HTERT RPE-1 (cell line): Measurements from ENCODE around the gene TGM1.
"Not testable (repeated sequence)": the region's sequence is repeated elsewhere in the genome, so short reads cannot be mapped to it uniquely, and the experiment has no call there.

Source experiments
- in situ Hi-C: fragments of 300-500 bp; cut with MboI; formaldehyde crosslinking; loops from 4 replicates; pipeline ENCODE4 v1.14.3; 2020; ENCODE audit warnings: low sequenced_read_pairs

Gene TGM1

DNA sequence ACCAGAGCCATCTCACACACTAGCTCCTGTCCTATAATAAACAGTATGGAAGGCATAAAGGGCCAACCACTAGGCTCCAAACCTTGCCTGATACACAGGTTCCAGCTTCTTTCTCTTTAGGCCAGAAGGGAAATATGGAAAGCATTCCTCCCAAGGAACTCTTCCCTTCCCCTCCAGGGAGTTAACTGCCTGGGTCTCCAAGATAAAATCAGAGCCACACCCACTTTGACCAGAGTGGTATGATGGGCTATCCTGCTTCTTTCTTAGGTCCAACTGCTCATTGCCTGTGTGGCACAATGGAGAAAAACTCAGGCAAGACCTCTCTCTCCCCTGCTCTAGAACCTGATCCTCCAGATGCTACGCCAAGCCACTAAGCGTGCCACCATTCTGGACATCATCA, 55.4 kb downstream of the TGM1 start:
- in situ Hi-C loops = no loop called here

DNA sequence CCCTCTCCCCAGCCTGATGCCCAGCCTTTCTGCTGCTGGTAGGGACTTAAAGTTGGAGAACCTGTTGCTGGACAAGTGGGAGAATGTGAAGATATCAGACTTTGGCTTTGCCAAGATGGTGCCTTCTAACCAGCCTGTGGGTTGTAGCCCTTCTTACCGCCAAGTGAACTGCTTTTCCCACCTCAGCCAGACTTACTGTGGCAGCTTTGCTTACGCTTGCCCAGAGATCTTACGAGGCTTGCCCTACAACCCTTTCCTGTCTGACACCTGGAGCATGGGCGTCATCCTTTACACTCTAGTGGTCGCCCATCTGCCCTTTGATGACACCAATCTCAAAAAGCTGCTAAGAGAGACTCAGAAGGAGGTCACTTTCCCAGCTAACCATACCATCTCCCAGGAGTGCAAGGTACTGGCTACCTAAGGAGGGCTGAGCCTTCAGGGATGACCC, 55.8 kb downstream of the TGM1 start:
- in situ Hi-C loops = no loop called here

DNA sequence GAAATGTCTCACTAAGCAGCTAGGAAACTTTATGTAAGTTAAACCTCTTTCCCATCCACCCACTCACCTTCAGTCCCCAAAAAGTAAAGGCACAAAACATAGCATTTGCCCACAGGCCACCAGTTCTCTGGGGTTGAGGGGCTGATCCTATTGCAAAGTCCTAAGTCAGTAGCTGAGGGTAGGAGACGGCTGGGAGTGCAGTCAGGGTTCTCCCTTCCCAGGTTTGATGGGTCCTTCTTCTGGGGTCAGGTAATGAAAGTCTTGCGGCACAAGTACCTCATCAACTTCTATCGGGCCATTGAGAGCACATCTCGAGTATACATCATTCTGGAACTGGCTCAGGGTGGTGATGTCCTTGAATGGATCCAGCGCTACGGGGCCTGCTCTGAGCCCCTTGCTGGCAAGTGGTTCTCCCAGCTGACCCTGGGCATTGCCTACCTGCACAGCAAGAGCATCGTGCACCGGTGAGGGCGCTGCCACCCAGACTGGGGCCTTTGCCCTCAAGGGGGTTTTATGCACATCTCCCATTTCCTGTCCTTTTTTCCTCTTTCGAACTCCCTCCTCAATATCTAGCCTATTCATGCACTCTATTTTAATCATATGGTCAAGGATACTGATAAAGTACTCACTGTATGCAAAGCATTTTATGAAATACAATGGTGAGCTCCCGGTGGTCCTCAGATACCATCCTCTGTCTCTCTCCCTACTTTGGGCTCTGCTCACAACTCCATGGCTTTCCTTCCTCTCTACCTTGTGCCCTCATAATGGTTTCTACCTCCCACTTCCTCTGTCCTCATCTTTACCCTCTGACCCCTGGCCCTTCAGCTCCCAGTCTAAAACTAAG, 56.5 kb downstream of the TGM1 start:
- in situ Hi-C loops = no loop called here

DNA sequence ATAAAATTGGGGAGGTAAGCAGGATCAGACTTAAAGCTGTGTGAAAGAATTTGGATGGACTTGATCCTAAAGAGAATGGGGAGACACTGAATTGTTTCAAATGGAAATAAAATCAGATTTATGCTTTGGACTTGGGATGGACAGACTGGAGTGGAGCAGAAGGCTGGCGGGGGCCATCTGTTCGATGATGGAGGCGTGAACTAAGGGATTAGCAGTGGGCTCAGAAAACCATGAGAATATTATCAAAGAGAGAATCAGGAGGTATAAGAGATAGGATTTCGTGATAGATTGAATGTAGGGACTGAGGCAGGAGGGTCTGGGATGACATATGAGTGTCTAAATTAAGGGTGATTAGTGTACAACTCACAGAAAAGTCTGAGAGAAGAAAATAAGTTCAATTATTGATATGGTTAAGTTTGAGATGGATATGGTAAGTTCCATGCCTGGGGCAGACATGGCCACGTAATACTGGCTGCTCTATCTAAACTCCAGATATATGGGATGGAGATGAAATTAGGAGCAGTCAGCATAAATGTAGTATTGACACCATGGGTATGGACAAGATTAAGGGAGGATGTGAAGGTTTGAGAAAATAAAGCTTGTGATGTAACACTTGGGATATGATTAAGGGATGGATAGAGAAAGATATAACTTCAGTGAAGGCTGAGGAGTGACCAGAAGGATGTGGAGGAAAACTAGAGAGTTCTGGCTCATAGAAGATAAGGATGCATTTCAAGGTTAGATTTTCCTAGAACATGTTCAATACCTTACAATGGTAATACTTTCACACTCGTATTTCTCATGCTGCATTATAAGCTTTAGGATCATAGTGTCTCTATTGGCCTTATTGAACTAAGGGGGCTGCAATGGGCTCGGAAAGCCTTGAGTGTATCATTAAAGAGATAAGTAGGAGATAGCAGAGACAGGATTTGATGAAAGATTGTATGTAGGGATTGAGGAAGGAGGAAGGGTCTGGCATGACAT, 58.5 kb downstream of the TGM1 start:
- in situ Hi-C loops = no loop called here

DNA sequence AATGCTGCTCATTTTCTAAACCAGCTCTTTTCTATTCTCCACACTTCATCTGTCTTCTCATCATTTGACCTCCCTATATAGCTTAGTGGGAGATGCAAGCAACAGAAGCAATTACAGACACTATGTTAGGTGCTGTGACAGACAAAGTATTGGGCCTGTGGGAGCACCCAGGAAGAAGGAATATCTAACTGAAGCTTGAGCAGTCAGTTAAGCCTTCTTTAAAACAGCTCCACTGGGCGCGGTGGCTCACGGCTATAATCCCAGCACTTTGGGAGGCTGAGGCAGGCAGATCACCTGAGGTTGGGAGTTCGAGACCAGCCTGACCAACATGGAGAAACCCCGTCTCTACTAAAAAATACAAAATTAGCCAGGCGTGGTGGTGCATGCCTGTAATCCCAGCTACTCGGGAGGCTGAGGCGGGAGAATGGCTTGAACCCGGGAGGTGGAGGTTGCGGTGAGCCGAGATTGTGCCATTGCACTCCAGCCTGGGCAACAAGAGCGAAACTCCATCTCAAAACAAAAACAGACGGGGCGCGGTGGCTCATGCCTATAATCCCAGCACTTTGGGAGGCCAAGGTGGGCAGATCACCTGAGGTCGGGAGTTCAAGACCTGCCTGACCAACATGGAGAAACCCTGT, 59.6 kb downstream of the TGM1 start:
- in situ Hi-C loops = not testable (repeated sequence)

DNA sequence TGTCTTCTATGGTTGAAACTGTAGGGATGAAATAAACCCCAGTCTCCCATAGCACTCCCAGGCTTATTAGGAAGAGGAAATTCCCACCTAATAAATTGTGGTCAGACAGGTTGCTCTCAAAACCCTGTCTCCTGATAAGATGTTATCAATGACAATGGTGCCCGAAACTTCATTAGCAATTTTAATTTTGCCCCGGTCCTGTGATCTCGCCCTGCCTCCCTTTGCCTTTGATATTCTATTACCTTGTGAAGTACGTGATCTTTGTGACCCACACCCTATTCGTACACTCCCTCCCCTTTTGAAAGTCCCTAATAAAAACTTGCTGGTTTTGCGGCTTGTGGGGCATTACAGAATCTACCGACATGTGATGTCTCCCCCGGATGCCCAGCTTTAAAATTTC, 60.4 kb downstream of the TGM1 start:
- in situ Hi-C loops = not testable (repeated sequence)
